Heart left ventricle (tissue), 16 donors: Measurements from ENCODE around the gene MAG. TPM values are rescaled to one million over a fixed set of nuclear protein-coding genes. Genes with fewer than 3 reads are reported as not detected.
"Not testable (repeated sequence)": the region's sequence is repeated elsewhere in the genome, so short reads cannot be mapped to it uniquely, and the experiment has no call there.

Source experiments
- ATAC-seq, 4 donors: fragments of 200-7000 bp; cut with Tn5 transposase; one replicate each; pipeline ENCODE4 v1.9.1; 2020 to 2022; ENCODE audit warnings: moderate library complexity in 4 of 4, mild to moderate bottlenecking in 3 of 4, moderate number of reproducible peaks in 1 of 4
- DNase-seq, 5 donors: peaks; one replicate each; pipeline ENCODE4 v3.0.0-alpha.2; 2020
- H3K27ac ChIP-seq, 12 donors: fragments of 200-600 bp; sonication (generic) in 4 of 12; one replicate each; pipeline versions ENCODE4 v1.5.0 to v1.8.0; 2016 to 2022; ENCODE audit warnings: mild to moderate bottlenecking in 2 of 12
- H3K27me3 ChIP-seq, 9 donors: fragments of 200-600 bp; sonication (generic) in 2 of 9; one replicate each; pipeline versions ENCODE4 v1.5.1 to v1.8.0; 2016 to 2022; ENCODE audit warnings: mild to moderate bottlenecking in 3 of 9
- H3K36me3 ChIP-seq, 9 donors: fragments of 200-600 bp; sonication (generic) in 2 of 9; one replicate each; pipeline versions ENCODE4 v1.5.0 to v1.8.0; 2018 to 2022; ENCODE audit warnings: mild to moderate bottlenecking in 2 of 9
- H3K4me1 ChIP-seq, 12 donors: fragments of 200-600 bp; sonication (generic) in 4 of 12; one replicate each; pipeline versions ENCODE4 v1.5.0 to v1.8.0; 2016 to 2022; ENCODE audit warnings: mild to moderate bottlenecking in 3 of 12
- H3K4me3 ChIP-seq, 12 donors: fragments of 200-600 bp; sonication (generic) in 4 of 12; one replicate each; pipeline versions ENCODE4 v1.5.0 to v1.8.0; 2017 to 2022; ENCODE audit warnings: mild to moderate bottlenecking in 9 of 12, moderate library complexity in 4 of 12
- H3K9me3 ChIP-seq, 12 donors: fragments of 200-600 bp; sonication (generic) in 4 of 12; one replicate each; pipeline versions ENCODE4 v1.5.0 to v1.8.0; 2016 to 2022; ENCODE audit warnings: mild to moderate bottlenecking in 1 of 12
- CTCF ChIP-seq, 12 donors: fragments of 200-600 bp; sonication (generic) in 4 of 12; IDR thresholded peaks; one replicate each; pipeline versions ENCODE4 v1.5.0 to v1.8.0; 2018 to 2022; ENCODE audit warnings: antibody characterized with exemption in 12 of 12, mild to moderate bottlenecking in 5 of 12
- POLR2A ChIP-seq, 2 donors: fragments of 450-650 bp; IDR thresholded peaks; one replicate each; pipeline ENCODE4 v1.6.1; 2017; ENCODE audit warnings: antibody characterized with exemption in 2 of 2, mild to moderate bottlenecking in 2 of 2, moderate library complexity in 2 of 2
- WGBS, 4 donors: extraction: QIAGEN DNeasy Blood & Tissue Kit in 2 of 4; methylation state at CpG; one replicate each; pipeline versions ENCODE4 v1.1.5 to v1.1.7; 2013 to 2018; 5-methylcytosine and 5-hydroxymethylcytosine counted together
- intact Hi-C, 10 donors: fragments of 100-400 bp; cut with DNase I; formaldehyde crosslinking; loops; one replicate each; pipeline versions ENCODE4 v1.11.1 to v1.14.2; 2022
- polyA plus RNA-seq, 2 donors: library from polyadenylated mRNA; stranded (reverse); fragments of 200-250 nt; gene quantifications; one replicate each; pipeline ENCODE4 v1.2.3, GENCODE V29; 2013
- total RNA-seq, 9 donors: library from RNA; depleted of rRNA in 2 of 9; stranded (reverse); fragments of >200 nt in 2 of 9; fragmentation: NEBNext Ultra II Directional in 3 of 9; extraction: Animal tissue kit (Norgen Biotek cat#: 25700) in 3 of 9; gene quantifications; one replicate each; pipeline versions ENCODE4 v1.1.0 to v1.2.4, GENCODE V29; 2016 to 2023
- donor health status: ischemic (EF 13 %, LVEDD 7.1; RV severe dilation, severe dysfunction).
- donor health status: healthy with polysubstance abuse.
- donor health status: DM: no; HTN: yes; CAD: no.
- donor health status: DM: no; HTN: no; CAD: no.
- donor health status: ischemic (EF 25% LVEDD 6.9; RV normal size, moderate dysfunction).
- donor health status: ischemic (EF 25% LVEDD 5.7; RV mildly dilated, moderate dysfunction).
- donor health status: healthy.
- donor health status: DM: yes; HTN: yes; CAD: no.
- donor health status: ischemic (EF 35%, LVEDD 5.7; RV mildly dilated, moderate dysfunction).
- donor health status: nonischemic (EF 11% LVEDD 7.7; RV severe dilation, severe dysfunction).
- donor health status: DM: yes; HTN: yes; CAD: no.
- donor health status: PGD.
- donor health status: ischemic (EF 29% LVEDD 5.4; RV normal size, mild dysfunction).
- donor health status: nonischemic (EF 23%, LVEDD 6.1; RV moderate dilation, normal function).

Gene MAG
- total and polyA plus RNA-seq, 11 donors, result 0.30 to 0.72 TPM; not detected in 9

GRCh38 chr19:35353635-35354034 lies 61.7 kb downstream of the MAG start:
- H3K4me3 ChIP-seq, result no peak overlapping the region
- WGBS, 4 donors, result 82 to 86% (median 83%) methylated on average over 9 of the region's 9 CpGs
- no peak overlapping the region for H3K27ac ChIP-seq
- intact Hi-C loops, result loop anchor here in 9 of 10 donors (1.0 to 10.0 kb wide), 10 partner anchors 114 to 361 kb away; partner anchors contain the start of genes KRTDAP (in 2 of the 9) and KMT2B (in 1 of the 9)
- H3K4me1 ChIP-seq, result peaks cover 0 to 17% (median 3%) of the 10 kb centered on the region in 12 donors
- H3K9me3 ChIP-seq, result no peaks in the 10 kb centered on the region
- DNase-seq, result peak in 1 of 5 donors; percentile 9
- H3K36me3 ChIP-seq, result no peaks in the 10 kb centered on the region
- TF ChIP-seq POLR2A (IDR thresholded peaks at IDR 0.05) (no peak), CTCF (IDR thresholded peaks at IDR 0.05) (no peak)
- H3K27me3 ChIP-seq, result peaks cover 0 to 7% (median 0%) of the 10 kb centered on the region in 9 donors
- no peak for ATAC-seq

GRCh38 chr19:35354898-35355297 lies 62.9 kb downstream of the MAG start:
- intact Hi-C loops, result loop anchor here in 6 of 10 donors (5.0 to 10.0 kb wide), 6 partner anchors 112 to 360 kb away; partner anchors contain the start of genes KRTDAP (in 2 of the 6) and KMT2B (in 1 of the 6)
- Histone ChIP-seq H3K9me3 (no peaks in the 10 kb centered on the region), H3K4me1 (peaks cover 0 to 17% (median 3%) of the 10 kb centered on the region in 12 donors), H3K4me3 (no peak overlapping the region), H3K27me3 (peaks cover 0 to 5% (median 0%) of the 10 kb centered on the region in 9 donors), H3K27ac (no peak overlapping the region), H3K36me3 (no peaks in the 10 kb centered on the region)
- ATAC-seq (no peak), DNase-seq (peak in 1 of 5 donors; percentile 13)
- 89 to 92% (median 91%) methylated on average over 8 of the region's 8 CpGs for WGBS, 4 donors
- TF ChIP-seq CTCF (IDR thresholded peaks at IDR 0.05) (no peak), POLR2A (IDR thresholded peaks at IDR 0.05) (no peak)

- no peak overlapping the region for H3K4me3 ChIP-seq
- TF ChIP-seq POLR2A (IDR thresholded peaks at IDR 0.05), result no peak
- no peak for TF ChIP-seq CTCF (IDR thresholded peaks at IDR 0.05)
- peaks cover 0 to 5% (median 0%) of the 10 kb centered on the region in 9 donors for H3K27me3 ChIP-seq
- peaks cover 0 to 17% (median 3%) of the 10 kb centered on the region in 12 donors for H3K4me1 ChIP-seq
- intact Hi-C loops, result loop anchor here in 2 of 10 donors (10.0 kb wide), 2 partner anchors 239 to 359 kb away; partner anchors contain the start of gene KMT2B (in 1 of the 2)
- DNase-seq (peak in 1 of 5 donors; percentile 33), ATAC-seq (no peak)
- H3K36me3 ChIP-seq, result no peaks in the 10 kb centered on the region
- H3K9me3 ChIP-seq, result no peaks in the 10 kb centered on the region
- WGBS, 4 donors, result 55 to 65% (median 60%) methylated on average over 5 to 6 of the region's 6 CpGs
- H3K27ac ChIP-seq, result no peak overlapping the region
Observed at GRCh38 chr19:35355791-35356460, 64.0 kb downstream of the MAG start.

GRCh38 chr19:35357867-35358573 lies 66.1 kb downstream of the MAG start, which contains the start of gene FFAR3:
Gene FFAR3 (plus strand): TSS chr19:35358460. CDS start chr19:35358891, 431 bp downstream.
- WGBS, 4 donors, result 39 to 47% (median 40%) methylated on average over 14 to 18 of the region's 18 CpGs
- Histone ChIP-seq H3K27me3 (peaks cover 0 to 5% (median 0%) of the 10 kb centered on the region in 9 donors), H3K9me3 (no peaks in the 10 kb centered on the region), H3K4me1 (peaks cover 0 to 11% (median 3%) of the 10 kb centered on the region in 12 donors), H3K27ac (peak within 1 kb of the TSS in 1 of 12 donors; percentile 27), H3K36me3 (no peaks in the 10 kb centered on the region), H3K4me3 (no peak within 1 kb of the TSS)
- intact Hi-C loops, result loop anchor here in 2 of 10 donors (10.0 kb wide), 2 partner anchors 237 to 357 kb away; partner anchors contain the start of gene KMT2B (in 1 of the 2)
- TF ChIP-seq POLR2A (IDR thresholded peaks at IDR 0.05) (no peak), CTCF (IDR thresholded peaks at IDR 0.05) (no peak)
- ATAC-seq (peak; percentile 21 to 79 (median 68)), DNase-seq (peak in 3 of 5 donors; percentile 38 to 68 (median 56))

GRCh38 chr19:35358834-35359233 lies 66.9 kb downstream of the MAG start:
- 73 to 86% (median 80%) methylated on average over 8 to 12 of the region's 16 CpGs for WGBS, 4 donors
- intact Hi-C loops, result loop anchor here in 2 of 10 donors (10.0 kb wide), 2 partner anchors 236 to 356 kb away; partner anchors contain the start of gene KMT2B (in 1 of the 2)
- not testable (repeated sequence) for ATAC-seq

GRCh38 chr19:35359395-35359794 lies 67.4 kb downstream of the MAG start:
- 88 to 93% (median 90%) methylated on average over 3 to 21 of the region's 21 CpGs for WGBS, 4 donors
- H3K27ac ChIP-seq, DNase-seq, ATAC-seq, H3K4me3 ChIP-seq, H3K27me3 ChIP-seq, H3K9me3 ChIP-seq, H3K36me3 ChIP-seq: not testable (repeated sequence)
- intact Hi-C loops, result loop anchor here in 2 of 10 donors (10.0 kb wide), 2 partner anchors 235 to 355 kb away; partner anchors contain the start of gene KMT2B (in 1 of the 2)
- H3K4me1 ChIP-seq, result peaks cover 0 to 11% (median 3%) of the 10 kb centered on the region in 12 donors

More at GRCh38 chr19:35358834-35359233, 66.9 kb downstream of the MAG start:
- not testable (repeated sequence) for H3K9me3 ChIP-seq, H3K4me3 ChIP-seq, H3K27me3 ChIP-seq, H3K27ac ChIP-seq, DNase-seq, H3K36me3 ChIP-seq
- peaks cover 0 to 11% (median 3%) of the 10 kb centered on the region in 12 donors for H3K4me1 ChIP-seq
